C4-2B (cell line): Measurements from ENCODE around the gene BPIFB6.

Source experiments
- ZFX ChIP-seq: fragments of 450-650 bp; IDR thresholded peaks from 2 replicates; pipeline ENCODE4 v1.6.1; 2017
- TF ChIP-seq, protein P1 (sequence below): fragments of 450-650 bp; conservative IDR thresholded peaks from 2 replicates; pipeline ENCODE4 v1.5.1; 2017; ENCODE audit warnings: mild to moderate bottlenecking

GRCh38 chr20:33028875-33029274 lies 2.6 kb upstream of the BPIFB6 start:
- TF ChIP-seq, protein P1, sequence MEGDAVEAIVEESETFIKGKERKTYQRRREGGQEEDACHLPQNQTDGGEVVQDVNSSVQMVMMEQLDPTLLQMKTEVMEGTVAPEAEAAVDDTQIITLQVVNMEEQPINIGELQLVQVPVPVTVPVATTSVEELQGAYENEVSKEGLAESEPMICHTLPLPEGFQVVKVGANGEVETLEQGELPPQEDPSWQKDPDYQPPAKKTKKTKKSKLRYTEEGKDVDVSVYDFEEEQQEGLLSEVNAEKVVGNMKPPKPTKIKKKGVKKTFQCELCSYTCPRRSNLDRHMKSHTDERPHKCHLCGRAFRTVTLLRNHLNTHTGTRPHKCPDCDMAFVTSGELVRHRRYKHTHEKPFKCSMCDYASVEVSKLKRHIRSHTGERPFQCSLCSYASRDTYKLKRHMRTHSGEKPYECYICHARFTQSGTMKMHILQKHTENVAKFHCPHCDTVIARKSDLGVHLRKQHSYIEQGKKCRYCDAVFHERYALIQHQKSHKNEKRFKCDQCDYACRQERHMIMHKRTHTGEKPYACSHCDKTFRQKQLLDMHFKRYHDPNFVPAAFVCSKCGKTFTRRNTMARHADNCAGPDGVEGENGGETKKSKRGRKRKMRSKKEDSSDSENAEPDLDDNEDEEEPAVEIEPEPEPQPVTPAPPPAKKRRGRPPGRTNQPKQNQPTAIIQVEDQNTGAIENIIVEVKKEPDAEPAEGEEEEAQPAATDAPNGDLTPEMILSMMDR: no peak
- TF ChIP-seq ZFX: no peak
